Lower lobe of right lung (tissue), 2 donors: ENCODE results near the gene MAT2A. TPM values are rescaled to one million over a fixed set of nuclear protein-coding genes. Genes with fewer than 3 reads are reported as not detected.

Experiments used
- ATAC-seq, 2 donors: fragments of 200-7000 bp; cut with Tn5 transposase; one replicate each; pipeline ENCODE4 v1.9.1; 2020 to 2022; ENCODE audit warnings: mild to moderate bottlenecking in 2 of 2, moderate library complexity in 2 of 2
- DNase-seq: peaks from one replicate; pipeline ENCODE4 v3.0.0-alpha.2; 2020
- H3K27ac ChIP-seq: fragments of 200-600 bp; one replicate; pipeline ENCODE4 v1.8.0; 2022
- H3K27me3 ChIP-seq: fragments of 200-600 bp; one replicate; pipeline ENCODE4 v1.8.0; 2022; ENCODE audit warnings: low read depth
- H3K36me3 ChIP-seq: fragments of 200-600 bp; one replicate; pipeline ENCODE4 v1.8.0; 2022; ENCODE audit warnings: mild to moderate bottlenecking
- H3K4me1 ChIP-seq: fragments of 200-600 bp; one replicate; pipeline ENCODE4 v1.8.0; 2022
- H3K4me3 ChIP-seq: fragments of 200-600 bp; one replicate; pipeline ENCODE4 v1.8.0; 2022; ENCODE audit warnings: mild to moderate bottlenecking
- H3K9me3 ChIP-seq: fragments of 200-600 bp; one replicate; pipeline ENCODE4 v1.8.0; 2022
- CTCF ChIP-seq: fragments of 200-600 bp; IDR thresholded peaks from one replicate; pipeline ENCODE4 v1.8.0; 2022; ENCODE audit warnings: antibody characterized with exemption, mild to moderate bottlenecking
- intact Hi-C: fragments of 100-400 bp; cut with DNase I; formaldehyde crosslinking; loops from one replicate; pipeline ENCODE4 v1.11.0; 2022
- total RNA-seq: library from RNA; stranded (reverse); fragmentation: NEBNext Ultra II Directional; extraction: Animal tissue kit (Norgen Biotek cat#: 25700); gene quantifications from one replicate; pipeline ENCODE4 v1.2.1, GENCODE V29; 2021
- donor health status: DM: no; HTN: yes; CAD: no; lungs with severe emphysema.

The MAT2A gene
- total RNA-seq, 1 donor from 2014 or later, result 183 TPM

DNA sequence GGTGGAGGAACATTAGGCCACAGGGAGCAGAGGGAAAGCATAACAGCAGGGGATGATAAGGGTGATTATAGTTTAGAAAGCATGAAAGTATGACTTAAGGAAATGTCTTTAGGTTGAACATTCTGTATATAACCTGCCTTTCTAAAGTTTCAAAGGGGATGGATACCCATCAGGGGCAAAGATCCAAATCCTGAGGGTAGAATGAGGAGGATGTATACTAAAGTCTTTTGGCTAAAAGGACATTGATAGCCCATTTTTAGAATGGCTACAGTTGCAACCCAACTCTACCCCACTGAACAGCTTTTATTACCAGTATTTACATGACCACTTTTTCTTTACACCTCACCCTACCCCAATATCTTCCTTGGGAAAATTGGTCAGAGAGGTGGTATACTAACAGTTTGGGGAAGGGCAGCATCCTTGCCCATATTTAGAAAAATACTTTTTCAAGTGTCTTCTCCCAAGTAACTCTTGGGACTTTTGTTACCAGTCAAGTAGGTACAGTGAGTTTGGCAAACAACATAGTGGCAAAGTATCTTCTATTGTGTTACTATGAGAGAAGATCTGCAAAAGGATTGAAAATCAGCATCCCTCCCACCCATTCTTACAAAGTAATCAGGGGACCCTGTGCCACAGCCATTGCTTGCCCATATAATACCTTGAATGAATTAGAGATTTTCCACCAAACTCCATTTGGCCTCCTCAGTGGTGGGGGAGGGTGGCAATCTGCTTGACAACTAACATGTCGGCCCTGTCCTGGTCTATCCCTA is 8.3 kb downstream of the MAT2A start:
- peaks cover 90% of the 10 kb centered on the region for H3K36me3 ChIP-seq
- ATAC-seq (no peak), DNase-seq (no peak)
- H3K27ac ChIP-seq, result no peak overlapping the region
- intact Hi-C loops, result no loop called here
- no peak for TF ChIP-seq CTCF
- H3K9me3 ChIP-seq, result no peaks in the 10 kb centered on the region
- no peak overlapping the region for H3K4me3 ChIP-seq
- peaks cover 22% of the 10 kb centered on the region for H3K4me1 ChIP-seq
- no peaks in the 10 kb centered on the region for H3K27me3 ChIP-seq

- peaks cover 17% of the 10 kb centered on the region for H3K4me1 ChIP-seq
- no peak overlapping the region for H3K27ac ChIP-seq
Measured at GRCh38 chr2:85547859-85548607, 9.1 kb downstream of the MAT2A start.

GRCh38 chr2:85548608-85548900 is 9.6 kb downstream of the MAT2A start:
- Histone ChIP-seq H3K9me3 (no peaks in the 10 kb centered on the region), H3K27me3 (no peaks in the 10 kb centered on the region), H3K4me1 (peaks cover 12% of the 10 kb centered on the region), H3K4me3 (no peak overlapping the region), H3K27ac (no peak overlapping the region), H3K36me3 (peaks cover 90% of the 10 kb centered on the region)
- intact Hi-C loops, result no loop called here
- DNase-seq (no peak), ATAC-seq (no peak)
- TF ChIP-seq CTCF, result no peak

More at GRCh38 chr2:85547859-85548607, 9.1 kb downstream of the MAT2A start:
- TF ChIP-seq CTCF, result no peak
- DNase-seq (no peak), ATAC-seq (no peak)
- H3K27me3 ChIP-seq, result no peaks in the 10 kb centered on the region
- H3K9me3 ChIP-seq, result no peaks in the 10 kb centered on the region
- intact Hi-C loops, result no loop called here
- H3K4me3 ChIP-seq, result no peak overlapping the region
- H3K36me3 ChIP-seq, result peaks cover 90% of the 10 kb centered on the region

GRCh38 chr2:85549095-85549494 is 10.1 kb downstream of the MAT2A start:
- peaks cover 90% of the 10 kb centered on the region for H3K36me3 ChIP-seq
- no peak for DNase-seq
- ATAC-seq, result no peak
- no peak overlapping the region for H3K4me3 ChIP-seq
- peaks cover 9% of the 10 kb centered on the region for H3K4me1 ChIP-seq
- intact Hi-C loops, result no loop called here
- H3K27ac ChIP-seq, result no peak overlapping the region
- H3K9me3 ChIP-seq, result no peaks in the 10 kb centered on the region
- no peak for TF ChIP-seq CTCF
- H3K27me3 ChIP-seq, result no peaks in the 10 kb centered on the region

GRCh38 chr2:85549826-85550225 is 10.9 kb downstream of the MAT2A start:
- no peak for TF ChIP-seq CTCF
- H3K4me1 ChIP-seq, result peaks cover 9% of the 10 kb centered on the region
- ATAC-seq, result no peak
- no peak overlapping the region for H3K27ac ChIP-seq
- H3K36me3 ChIP-seq, result peaks cover 90% of the 10 kb centered on the region
- intact Hi-C loops, result loop anchor here (5.0 kb wide), 1 partner anchor 128 kb away; no protein-coding TSS in a partner anchor
- no peaks in the 10 kb centered on the region for H3K27me3 ChIP-seq
- no peak overlapping the region for H3K4me3 ChIP-seq
- no peaks in the 10 kb centered on the region for H3K9me3 ChIP-seq
- DNase-seq, result no peak
